Pancreas (tissue), 10 donors: Measurements from ENCODE around the gene WDR38. TPM values are rescaled to one million over a fixed set of nuclear protein-coding genes. Genes with fewer than 3 reads are reported as not detected.
A peak's percentile ranks its signal among the peaks of the same experiment; 100 is the strongest.

Source experiments
- ATAC-seq, 4 donors: fragments of 200-7000 bp; cut with Tn5 transposase; one replicate each; pipeline versions ENCODE4 v1.8.0 to v1.9.1; 2020; ENCODE audit warnings: mild to moderate bottlenecking in 4 of 4, moderate library complexity in 4 of 4
- DNase-seq, 6 donors: peaks; one replicate each; pipeline ENCODE4 v3.0.0-alpha.2; 2020
- FAIRE-seq: peaks from 2 replicates; lab custom pipeline; 2012; peaks lifted over from hg19 to GRCh38; lab: Jason Lieb, UNC
- H3K27ac ChIP-seq, 4 donors: fragments of 200-600 bp; sonication (generic); 1 replicate in 3 of 4; 2 replicates in 1 of 4; pipeline versions ENCODE4 v1.5.0 to v1.8.0; 2020
- H3K27me3 ChIP-seq, 4 donors: fragments of 200-600 bp; one replicate each; pipeline ENCODE4 v1.8.0; 2021
- H3K36me3 ChIP-seq, 3 donors: fragments of 200-600 bp; sonication (generic) in 1 of 3; one replicate each; pipeline versions ENCODE4 v1.5.0 to v1.8.0; 2020 to 2021
- H3K4me1 ChIP-seq, 3 donors: fragments of 200-600 bp; one replicate each; pipeline ENCODE4 v1.8.0; 2021
- H3K4me3 ChIP-seq, 4 donors: fragments of 200-600 bp; sonication (generic) in 2 of 4; one replicate each; pipeline versions ENCODE4 v1.5.0 to v1.8.0; 2020 to 2021
- H3K9me3 ChIP-seq, 4 donors: fragments of 200-600 bp; one replicate each; pipeline ENCODE4 v1.8.0; 2021
- WGBS, 2 donors: extraction: QIAGEN DNeasy Blood & Tissue Kit; methylation state at CpG; one replicate each; pipeline ENCODE4 v1.1.7; 2013; 5-methylcytosine and 5-hydroxymethylcytosine counted together
- intact Hi-C, 3 donors: fragments of 100-400 bp; cut with DNase I; formaldehyde crosslinking; loops; one replicate each; pipeline versions ENCODE4 v1.11.1 to v1.14.2; 2022
- polyA plus RNA-seq, 2 donors: library from polyadenylated mRNA; stranded (reverse); fragments of 200-250 nt; gene quantifications; one replicate each; pipeline ENCODE4 v1.2.3, GENCODE V29; 2013
- total RNA-seq, 6 donors: library from RNA; stranded (reverse); fragmentation: NEBNext Ultra II Directional in 4 of 6; extraction: Animal tissue kit (Norgen Biotek cat#: 25700) in 4 of 6; gene quantifications; one replicate each; pipeline versions ENCODE4 v1.2.1 to v1.2.4, GENCODE V29; 2021 to 2023
- TF ChIP-seq, protein P1 (sequence below), 4 donors: fragments of 200-600 bp; sonication (generic) in 3 of 4; IDR thresholded peaks; one replicate each; pipeline versions ENCODE4 v1.5.0 to v1.8.0; 2021; ENCODE audit warnings: antibody characterized with exemption in 4 of 4
- donor health status: healthy with polysubstance abuse.
- donor health status: DM: no; HTN: no; CAD: no; lungs with moderate emphysema.
- donor health status: DM: no; HTN: no; CAD: no.
- donor health status: control.
- donor health status: control.
- donor health status: Bipolar disorder and iron deficiency.
- donor health status: DM: yes; HTN: yes; CAD: no.
- donor health status: DM: no; HTN: no; CAD: no.
- donor health status: DM: no; HTN: no; CAD: no.
- donor health status: DM: yes; HTN: yes; CAD: no.

WDR38 gene
- total and polyA plus RNA-seq, 8 donors = 0.13 TPM; not detected in 7

DNA sequence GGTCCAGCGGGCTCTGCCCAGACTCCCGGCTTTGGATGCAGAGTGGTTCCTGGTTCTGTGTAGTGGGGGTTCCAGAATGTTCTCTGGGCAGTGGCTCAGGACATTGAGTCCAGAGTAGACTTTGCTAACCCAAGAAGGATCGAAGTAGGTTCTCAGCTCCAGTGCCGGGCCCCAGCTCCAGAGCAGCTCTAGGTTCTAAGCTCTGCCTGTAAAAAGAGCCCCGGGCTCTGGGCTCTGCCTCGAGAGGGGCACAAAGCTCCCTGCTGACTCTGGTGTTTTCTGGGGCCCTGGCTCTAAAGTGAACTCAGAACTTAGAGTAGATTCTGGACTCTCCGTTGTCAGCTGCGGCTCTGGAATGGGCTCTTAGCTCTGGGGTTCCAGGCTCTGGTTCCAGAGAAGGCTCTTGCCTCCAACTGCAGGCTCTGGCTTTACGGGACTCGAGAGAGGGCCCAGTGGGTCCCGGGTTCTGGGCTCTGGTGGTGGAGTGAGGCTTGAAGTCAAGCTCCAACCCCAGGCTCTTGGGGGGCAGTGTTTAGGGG lies 414 bp downstream of the WDR38 start:
- DNase-seq = peak in 1 of 6 donors; percentile 38
- peak overlapping the region in 2 of 4 donors; percentile 34 to 47 for H3K4me3 ChIP-seq
- 56 to 65% methylated on average over 11 of the region's 11 CpGs for WGBS, 2 donors

DNA sequence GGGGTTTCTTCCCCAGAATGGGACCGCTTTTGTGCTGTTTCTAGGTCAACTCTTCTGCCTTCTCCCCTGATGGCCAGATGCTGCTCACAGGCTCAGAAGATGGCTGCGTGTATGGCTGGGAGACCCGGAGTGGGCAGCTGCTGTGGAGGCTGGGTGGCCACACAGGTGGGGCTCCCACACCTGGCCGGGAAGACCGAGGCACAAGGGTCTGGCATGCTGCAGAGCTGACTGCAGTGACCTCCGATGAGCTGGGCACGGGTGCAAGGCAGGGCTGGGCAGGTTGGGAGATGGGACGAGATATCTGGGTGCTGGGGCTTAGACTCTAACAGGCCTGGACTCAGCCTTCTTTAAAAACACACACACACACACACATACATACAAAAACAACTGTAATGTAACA lies 901 bp downstream of the WDR38 start:
- no peak for FAIRE-seq

More for the DNA sequence above, 414 bp downstream of the WDR38 start:
- FAIRE-seq (no peak), ATAC-seq (peak in 2 of 4 donors; percentile 4 to 5)
- intact Hi-C loops = loop anchor here (2.0 to 10.0 kb wide), 4 partner anchors 61 to 81 kb away; no protein-coding TSS in a partner anchor
- Histone ChIP-seq H3K27ac (no peak overlapping the region), H3K36me3 (peaks cover 5 to 19% (median 5%) of the 10 kb centered on the region in 3 donors), H3K9me3 (no peaks in the 10 kb centered on the region), H3K27me3 (no peaks in the 10 kb centered on the region), H3K4me1 (peaks cover 0 to 6% (median under 1%) of the 10 kb centered on the region in 3 donors)
- TF ChIP-seq, protein P1, sequence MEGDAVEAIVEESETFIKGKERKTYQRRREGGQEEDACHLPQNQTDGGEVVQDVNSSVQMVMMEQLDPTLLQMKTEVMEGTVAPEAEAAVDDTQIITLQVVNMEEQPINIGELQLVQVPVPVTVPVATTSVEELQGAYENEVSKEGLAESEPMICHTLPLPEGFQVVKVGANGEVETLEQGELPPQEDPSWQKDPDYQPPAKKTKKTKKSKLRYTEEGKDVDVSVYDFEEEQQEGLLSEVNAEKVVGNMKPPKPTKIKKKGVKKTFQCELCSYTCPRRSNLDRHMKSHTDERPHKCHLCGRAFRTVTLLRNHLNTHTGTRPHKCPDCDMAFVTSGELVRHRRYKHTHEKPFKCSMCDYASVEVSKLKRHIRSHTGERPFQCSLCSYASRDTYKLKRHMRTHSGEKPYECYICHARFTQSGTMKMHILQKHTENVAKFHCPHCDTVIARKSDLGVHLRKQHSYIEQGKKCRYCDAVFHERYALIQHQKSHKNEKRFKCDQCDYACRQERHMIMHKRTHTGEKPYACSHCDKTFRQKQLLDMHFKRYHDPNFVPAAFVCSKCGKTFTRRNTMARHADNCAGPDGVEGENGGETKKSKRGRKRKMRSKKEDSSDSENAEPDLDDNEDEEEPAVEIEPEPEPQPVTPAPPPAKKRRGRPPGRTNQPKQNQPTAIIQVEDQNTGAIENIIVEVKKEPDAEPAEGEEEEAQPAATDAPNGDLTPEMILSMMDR (IDR thresholded peaks at IDR 0.05) = no peak

DNA sequence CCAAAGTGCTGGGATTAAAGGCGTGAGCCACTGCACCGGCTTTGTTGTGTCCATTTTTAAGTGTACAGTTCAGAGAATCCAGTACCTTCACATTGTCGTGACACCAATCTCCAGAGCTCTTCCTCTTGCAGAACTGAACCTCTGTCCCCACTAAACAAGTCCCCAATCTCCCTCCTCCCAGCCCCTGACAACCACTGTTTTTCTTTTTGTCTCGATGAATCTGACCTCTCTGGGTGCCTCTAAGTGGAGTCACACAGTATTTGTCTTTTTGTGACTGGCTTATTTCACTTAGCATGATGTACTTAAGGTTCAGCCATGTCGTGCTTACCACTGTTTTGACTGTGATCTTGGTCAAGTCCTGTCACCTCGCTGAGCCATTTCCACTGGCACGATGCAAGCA lies 1.6 kb downstream of the WDR38 start:
- no peak for ATAC-seq
- 65 to 66% methylated on average over 7 of the region's 7 CpGs for WGBS, 2 donors
- Histone ChIP-seq H3K4me3 (no peak overlapping the region), H3K27me3 (no peaks in the 10 kb centered on the region), H3K4me1 (peaks cover 0 to 11% (median 6%) of the 10 kb centered on the region in 3 donors), H3K9me3 (no peaks in the 10 kb centered on the region), H3K27ac (no peak overlapping the region), H3K36me3 (peaks cover 6 to 30% (median 15%) of the 10 kb centered on the region in 3 donors)
- intact Hi-C loops = loop anchor here in 2 of 3 donors (5.0 to 10.0 kb wide), 2 partner anchors 63 to 70 kb away; no protein-coding TSS in a partner anchor
- FAIRE-seq = no peak
- TF ChIP-seq, protein P1 (IDR thresholded peaks at IDR 0.05) = no peak
- no peak for DNase-seq

More for the DNA sequence above, 901 bp downstream of the WDR38 start:
- no peaks in the 10 kb centered on the region for H3K27me3 ChIP-seq
- ATAC-seq = no peak
- no peak overlapping the region for H3K4me3 ChIP-seq
- H3K27ac ChIP-seq = no peak overlapping the region
- DNase-seq = peak in 1 of 6 donors; percentile 66
- H3K4me1 ChIP-seq = peaks cover 0 to 6% (median 5%) of the 10 kb centered on the region in 3 donors
- WGBS, 2 donors = 70 to 81% methylated on average over 8 of the region's 8 CpGs
- intact Hi-C loops = loop anchor here in 2 of 3 donors (5.0 to 10.0 kb wide), 2 partner anchors 62 to 69 kb away; no protein-coding TSS in a partner anchor
- TF ChIP-seq, protein P1 (IDR thresholded peaks at IDR 0.05) = no peak
- peaks cover 6 to 24% (median 9%) of the 10 kb centered on the region in 3 donors for H3K36me3 ChIP-seq
- H3K9me3 ChIP-seq = no peaks in the 10 kb centered on the region

DNA sequence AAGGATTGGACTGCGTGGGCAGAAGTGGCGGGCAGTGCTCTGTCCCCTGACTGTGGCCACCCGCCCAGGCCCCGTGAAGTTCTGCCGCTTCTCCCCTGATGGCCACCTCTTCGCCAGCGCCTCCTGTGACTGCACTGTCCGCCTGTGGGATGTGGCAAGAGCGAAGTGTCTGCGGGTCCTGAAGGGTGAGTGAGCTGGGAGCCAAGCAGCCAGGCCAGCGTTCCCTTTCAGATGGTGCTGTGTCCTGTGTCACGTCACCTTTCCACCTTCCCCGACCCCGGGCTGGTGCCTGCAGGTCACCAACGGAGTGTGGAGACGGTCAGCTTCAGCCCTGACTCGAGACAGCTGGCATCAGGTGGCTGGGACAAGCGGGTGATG lies 2.3 kb downstream of the WDR38 start:
- DNase-seq (peak in 1 of 6 donors; percentile 28), ATAC-seq (no peak), FAIRE-seq (no peak)
- intact Hi-C loops = loop anchor here in 1 of 3 donors (10.0 kb wide), 1 partner anchor 71 kb away; no protein-coding TSS in a partner anchor
- WGBS, 2 donors = 78 to 82% methylated on average over 17 to 18 of the region's 18 CpGs
- Histone ChIP-seq H3K4me3 (no peak overlapping the region), H3K9me3 (no peaks in the 10 kb centered on the region), H3K4me1 (peaks cover 0 to 18% (median 10%) of the 10 kb centered on the region in 3 donors), H3K36me3 (peaks cover 6 to 37% (median 16%) of the 10 kb centered on the region in 3 donors), H3K27me3 (no peaks in the 10 kb centered on the region), H3K27ac (no peak overlapping the region)
- TF ChIP-seq, protein P1 (IDR thresholded peaks at IDR 0.05) = no peak
